A549 (cell line): ENCODE results near the gene TNP2. TPM values are rescaled to one million over a fixed set of nuclear protein-coding genes. Genes with fewer than 3 reads are reported as not detected.

Experiments
- ATAC-seq, 2 experiments: fragments of 200-7000 bp in 1 of 2; fragments of >200 bp in 1 of 2; cut with Nextera tagmentation in 1 of 2; cut with Tn5 transposase in 1 of 2; 3 replicates each; pipeline versions ENCODE4 v1.8.0 to v1.9.1; 2018 to 2020; ENCODE audit warnings: mild to moderate bottlenecking in 1 of 2, moderate library complexity in 1 of 2
- CTCF ChIA-PET: fragments of 300-600 bp; sonication (Branson Sonifier 250); formaldehyde crosslinking; extraction: SDS; loops from one replicate; lab custom pipeline; 2021; ENCODE audit warnings: antibody characterized with exemption, inconsistent platforms; lab: Yijun Ruan, JAX
- POLR2A ChIA-PET: fragments of 350-600 bp; formaldehyde crosslinking; extraction: SDS; loops from one replicate; lab custom pipeline; 2021; ENCODE audit warnings: antibody characterized with exemption, inconsistent platforms; lab: Yijun Ruan, JAX
- DNase-seq, 2 experiments: peaks; one replicate each; pipeline versions ENCODE4 v3.0.0 to v3.0.0-alpha.2; 2011 to 2016; ENCODE audit warnings: low read depth in 1 of 2, low spot score in 1 of 2
- FAIRE-seq: peaks from 2 replicates; lab custom pipeline; 2011; peaks lifted over from hg19 to GRCh38; lab: Jason Lieb, UNC
- H3K27ac ChIP-seq, 2 experiments: fragments of >200 bp; sonication (Bioruptor Twin); formaldehyde crosslinking; 3 replicates each; pipeline ENCODE4 v1.5.1; 2016 to 2017
- H3K4me1 ChIP-seq: fragments of >200 bp; sonication (Bioruptor Twin); formaldehyde crosslinking; 3 replicates; pipeline ENCODE4 v1.6.1; 2016
- H3K4me2 ChIP-seq: fragments of >200 bp; sonication (Bioruptor Twin); formaldehyde crosslinking; 3 replicates; pipeline ENCODE4 v1.6.1; 2016
- H3K4me3 ChIP-seq: fragments of >200 bp; sonication (Bioruptor Twin); formaldehyde crosslinking; 3 replicates; pipeline ENCODE4 v1.5.1; 2016
- H3K9me3 ChIP-seq: fragments of >200 bp; sonication (Bioruptor Twin); formaldehyde crosslinking; 3 replicates; pipeline ENCODE4 v1.6.1; 2016
- ATOH8 ChIP-seq: fragments of 250-450 bp; sonication (Bioruptor Pico); IDR thresholded peaks from 2 replicates; pipeline ENCODE4 v1.5.0; 2020; ENCODE audit warnings: low read depth, mild to moderate bottlenecking, moderate library complexity
- BCL3 ChIP-seq: fragments of >200 bp; sonication (Bioruptor Twin); formaldehyde crosslinking; IDR thresholded peaks from 3 replicates; pipeline ENCODE4 v1.6.1; 2016
- CBX2 ChIP-seq: fragments of 200-600 bp; sonication (generic); IDR thresholded peaks from 2 replicates; pipeline ENCODE4 v1.6.1; 2016; ENCODE audit warnings: low read depth, mild to moderate bottlenecking, borderline replicate concordance
- CHD2 ChIP-seq: fragments of 150-350 bp; IDR thresholded peaks from 2 replicates; pipeline ENCODE4 v1.6.1; 2014; ENCODE audit warnings: low read length; ENCODE audit not compliant: partially characterized antibody
- CHD4 ChIP-seq: fragments of 200-600 bp; sonication (generic); IDR thresholded peaks from 2 replicates; pipeline ENCODE4 v1.6.1; 2016; ENCODE audit warnings: antibody characterized with exemption, mild to moderate bottlenecking, borderline replicate concordance
- EHF ChIP-seq: fragments of 250-450 bp; sonication (Bioruptor Pico); IDR thresholded peaks from 2 replicates; pipeline ENCODE4 v1.5.0; 2020; ENCODE audit warnings: mild to moderate bottlenecking
- EHMT2 ChIP-seq: fragments of 200-600 bp; sonication (generic); IDR thresholded peaks from 2 replicates; pipeline ENCODE4 v1.6.1; 2016; ENCODE audit warnings: antibody characterized with exemption, low read depth, mild to moderate bottlenecking, moderate library complexity
- ESRRA ChIP-seq: fragments of 150-350 bp; IDR thresholded peaks from 2 replicates; pipeline ENCODE4 v1.6.1; 2014; ENCODE audit warnings: mild to moderate bottlenecking, low read length, borderline replicate concordance
- FOSB ChIP-seq: fragments of 250-450 bp; sonication (Bioruptor Pico); IDR thresholded peaks from 2 replicates; pipeline ENCODE4 v1.5.0; 2020; ENCODE audit warnings: mild to moderate bottlenecking, moderate library complexity
- FOXS1 ChIP-seq: fragments of 250-450 bp; sonication (Bioruptor Pico); IDR thresholded peaks from 2 replicates; pipeline ENCODE4 v1.5.0; 2020; ENCODE audit warnings: mild to moderate bottlenecking, moderate library complexity
- GATA3 ChIP-seq: IDR thresholded peaks from 2 replicates; pipeline ENCODE4 v1.6.1; 2012; ENCODE audit warnings: borderline replicate concordance
- HDAC2 ChIP-seq: fragments of 200-600 bp; sonication (generic); IDR thresholded peaks from 2 replicates; pipeline ENCODE4 v1.6.1; 2016
- HEYL ChIP-seq: fragments of 250-450 bp; sonication (Bioruptor Pico); IDR thresholded peaks from 2 replicates; pipeline ENCODE4 v1.8.0; 2021; ENCODE audit warnings: mild to moderate bottlenecking, moderate library complexity
- HMGXB4 ChIP-seq: fragments of 250-450 bp; sonication (Bioruptor Pico); IDR thresholded peaks from 2 replicates; pipeline ENCODE4 v1.5.0; 2021; ENCODE audit warnings: mild to moderate bottlenecking, moderate library complexity, borderline replicate concordance
- KDM5A ChIP-seq: fragments of 200-600 bp; sonication (generic); IDR thresholded peaks from 2 replicates; pipeline ENCODE4 v1.6.1; 2016; ENCODE audit warnings: antibody characterized with exemption, mild to moderate bottlenecking
- MAFK ChIP-seq: fragments of 450-650 bp; IDR thresholded peaks from 2 replicates; pipeline ENCODE4 v1.6.1; 2014; ENCODE audit not compliant: partially characterized antibody
- MAX ChIP-seq: IDR thresholded peaks from 2 replicates; pipeline ENCODE4 v1.6.1; 2012
- NFE2L2 ChIP-seq: fragments of 150-350 bp; conservative IDR thresholded peaks from 2 replicates; pipeline ENCODE4 v1.6.1; 2014; ENCODE audit warnings: low read length
- PBX3 ChIP-seq: IDR thresholded peaks from 2 replicates; pipeline ENCODE4 v1.6.1; 2012
- PHF8 ChIP-seq: fragments of 200-600 bp; sonication (generic); IDR thresholded peaks from 2 replicates; pipeline ENCODE4 v1.6.1; 2016; ENCODE audit warnings: low read depth, mild to moderate bottlenecking, antibody characterized with exemption, moderate library complexity, borderline replicate concordance
- RCOR1 ChIP-seq: fragments of 150-350 bp; IDR thresholded peaks from 2 replicates; pipeline ENCODE4 v1.6.1; 2014; ENCODE audit warnings: antibody characterized with exemption, low read length, low read depth
- RFX5 ChIP-seq: fragments of 450-650 bp; IDR thresholded peaks from 2 replicates; pipeline ENCODE4 v1.7.1; 2014; ENCODE audit warnings: antibody characterized with exemption, mild to moderate bottlenecking, moderate library complexity
- SREBF2 ChIP-seq: fragments of 450-650 bp; IDR thresholded peaks from 2 replicates; pipeline ENCODE4 v1.6.1; 2014; ENCODE audit warnings: mild to moderate bottlenecking, moderate library complexity
- USF2 ChIP-seq: fragments of 450-650 bp; IDR thresholded peaks from 2 replicates; pipeline ENCODE4 v1.6.1; 2014; ENCODE audit warnings: antibody characterized with exemption
- ZC3H11A ChIP-seq: fragments of 450-650 bp; IDR thresholded peaks from 2 replicates; pipeline ENCODE4 v1.6.1; 2014; ENCODE audit warnings: antibody characterized with exemption, mild to moderate bottlenecking
- ZNF302 ChIP-seq: fragments of 250-450 bp; sonication (Bioruptor Pico); IDR thresholded peaks from 2 replicates; pipeline ENCODE4 v1.9.0; 2021; ENCODE audit warnings: inconsistent platforms, mild to moderate bottlenecking, moderate library complexity
- WGBS: methylation state at CpG from one replicate; pipeline ENCODE4 v1.1.6; 2017; ENCODE audit errors: missing lambda C conversion rate; 5-methylcytosine and 5-hydroxymethylcytosine counted together
- polyA plus RNA-seq, 4 experiments: library from polyadenylated mRNA; depleted of rRNA in 3 of 4; stranded (reverse); fragments of >200 nt; fragmentation: RNase III in 1 of 4; extraction: RNeasy Plus Mini Kit Qiagen cat#74134 plus additional on column Dnase treatment in 1 of 4; gene quantifications; 2 replicates in 3 of 4; 3 replicates in 1 of 4; pipeline ENCODE4 v1.2.3, GENCODE V29; 2011 to 2017

TNP2 gene
- polyA plus RNA-seq, 2 of the 4 experiments (the other 2 are of a cell fraction): not detected

GRCh38 chr16:11235703-11235991 is 33.5 kb downstream of the TNP2 start (continued):
- TF ChIP-seq HMGXB4 (CRISPR knock-in tag) (no peak), HEYL (CRISPR knock-in tag) (no peak), GATA3 (no peak)

DNA sequence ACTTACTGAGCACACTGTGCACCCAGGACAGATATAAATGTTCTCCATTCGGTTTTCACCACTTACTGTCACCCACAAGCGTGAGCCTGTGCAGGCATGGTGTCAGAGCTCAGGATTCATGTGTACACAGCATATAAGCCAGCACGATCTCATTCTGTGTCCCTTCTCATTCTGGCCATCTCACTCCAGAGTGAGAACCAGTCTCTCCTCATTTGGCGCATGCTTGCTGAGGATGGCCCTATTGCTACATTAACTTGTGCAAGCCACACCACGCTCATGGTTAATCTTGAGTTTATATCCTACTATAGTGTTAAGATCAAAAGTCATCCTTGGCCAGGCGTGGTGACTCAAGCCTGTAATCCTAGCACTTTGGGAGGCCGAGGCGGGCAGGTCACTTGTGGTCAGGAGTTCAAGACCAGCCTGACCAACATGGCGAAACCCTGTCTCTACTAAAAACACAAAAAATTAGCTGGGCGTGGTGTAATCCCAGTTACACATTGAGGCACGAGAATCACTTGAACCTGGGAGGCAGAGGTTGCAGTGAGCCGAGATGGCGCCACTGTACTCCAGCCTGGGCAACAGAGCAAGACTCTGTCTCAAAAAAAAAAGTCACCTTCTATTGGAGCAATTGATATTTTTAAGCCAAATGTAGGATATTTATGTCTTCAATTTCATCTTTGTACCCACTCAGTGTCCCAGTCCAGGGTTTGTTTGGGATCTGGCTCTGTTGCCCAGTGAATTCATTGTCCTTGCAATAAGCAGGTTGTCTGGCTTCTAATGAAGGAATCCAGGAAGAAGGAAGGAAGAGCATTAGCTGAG is 34.0 kb downstream of the TNP2 start:
- no peak for FAIRE-seq
- no peaks in the 10 kb centered on the region for H3K4me1 ChIP-seq
- WGBS: 76% methylated on average over 13 of the region's 13 CpGs
- POLR2A ChIA-PET: interaction anchor here (0.6 kb wide), 1 partner anchor 111 kb away, joined by 4 read pairs; no protein-coding TSS in a partner anchor
- no peak overlapping the region for H3K4me2 ChIP-seq
- H3K27ac ChIP-seq: no peak overlapping the region
- no peak for TF ChIP-seq BCL3
- TF ChIP-seq KDM5A: no peak
- TF ChIP-seq MAFK: no peak
- no peak for TF ChIP-seq RCOR1
- TF ChIP-seq CHD2: no peak
- no peak for TF ChIP-seq CHD4
- no peak for TF ChIP-seq ATOH8 (CRISPR knock-in tag)
- no peak for TF ChIP-seq PHF8
- no peak overlapping the region for H3K4me3 ChIP-seq
- no peak for DNase-seq
- no peak for ATAC-seq
- no peaks in the 10 kb centered on the region for H3K9me3 ChIP-seq
- CTCF ChIA-PET: interaction anchor here (0.6 to 2.1 kb wide), 3 partner anchors 21 to 271 kb away, joined by 3 to 13 read pairs (median 3); partner anchors contain the start of gene SOCS1

DNA sequence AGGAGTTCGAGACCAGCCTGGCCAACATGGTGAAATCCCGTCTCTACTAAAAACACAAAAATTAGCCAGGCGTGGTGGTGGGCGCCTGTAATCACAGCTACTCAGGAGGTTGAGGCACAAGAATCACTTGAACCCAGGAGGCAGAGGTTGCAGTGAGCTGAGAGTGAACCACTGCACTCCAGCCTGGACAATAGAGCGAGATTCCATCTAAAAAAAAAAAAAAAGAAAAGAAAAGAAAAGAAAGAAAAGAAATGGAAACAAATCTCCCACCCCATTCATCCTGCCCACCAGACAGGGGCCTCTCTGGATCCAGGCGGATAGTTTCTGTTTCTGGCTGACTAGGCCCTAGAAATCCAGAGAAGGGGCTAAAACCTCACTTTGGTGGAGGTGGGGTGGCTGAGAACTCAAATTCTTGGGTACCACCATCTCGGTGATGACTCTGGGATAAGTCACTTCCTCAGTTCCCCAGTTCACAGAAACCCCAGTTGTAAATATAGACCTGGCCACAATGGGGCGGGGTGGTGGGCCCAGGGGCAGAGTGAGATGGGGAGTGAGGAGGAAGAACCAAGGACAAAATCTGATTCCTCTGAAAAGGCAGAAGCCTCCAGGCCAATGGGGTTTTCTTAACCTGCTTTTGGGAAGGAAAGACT is 35.3 kb downstream of the TNP2 start:
- CTCF ChIA-PET: interaction anchor here (1.6 kb wide), 1 partner anchor 270 kb away, joined by 3 read pairs; no protein-coding TSS in a partner anchor
- Histone ChIP-seq H3K4me1 (no peaks in the 10 kb centered on the region), H3K4me3 (no peak overlapping the region)
- FAIRE-seq: no peak
- TF ChIP-seq EHF (CRISPR knock-in tag) (no peak), GATA3 (no peak), MAX (no peak), FOSB (CRISPR knock-in tag) (no peak), HDAC2 (no peak), PHF8 (no peak), RFX5 (no peak), SREBF2 (no peak), NFE2L2 (no peak), ZC3H11A (no peak), MAFK (no peak), ZNF302 (CRISPR knock-in tag) (no peak), FOXS1 (no peak), PBX3 (no peak), ESRRA (no peak), EHMT2 (no peak), CBX2 (no peak), USF2 (no peak), RCOR1 (no peak)
- TF ChIP-seq, all 56 proteins: peak for 0
- DNase-seq (no peak), ATAC-seq (no peak)
- Histone ChIP-seq H3K9me3 (no peaks in the 10 kb centered on the region), H3K27ac (no peak overlapping the region), H3K4me2 (no peak overlapping the region)
- POLR2A ChIA-PET: no interaction called here
- WGBS: 81% methylated on average over 8 of the region's 8 CpGs
